K562 (cell line): ENCODE data around the gene NHS. TPM values are rescaled to one million over a fixed set of nuclear protein-coding genes. Genes with fewer than 3 reads are reported as not detected.

ENCODE experiments used
- ATAC-seq: fragments of 200-7000 bp; cut with Tn5 transposase; 3 replicates; pipeline ENCODE4 v1.9.1; 2020; ENCODE audit warnings: moderate library complexity
- BruUV-seq: library from RNA; stranded (reverse); fragments of 400-500 nt; replicated peaks from 2 replicates; lab custom pipeline; 2021; lab: Mats Ljungman, UMichigan
- CTCF ChIA-PET: fragments of 300-600 bp; formaldehyde crosslinking; extraction: SDS; loops from one replicate; lab custom pipeline; 2021; ENCODE audit warnings: low intra/inter-chr PET ratio; lab: Yijun Ruan, JAX
- POLR2A ChIA-PET: fragments of 300-600, 350-650 bp; sonication (Branson Sonifier 250); formaldehyde crosslinking; extraction: SDS; loops from one replicate; lab custom pipeline; 2021; ENCODE audit warnings: antibody characterized with exemption, inconsistent platforms; lab: Yijun Ruan, JAX
- DNase-seq, 4 experiments: peaks; one replicate each; pipeline versions ENCODE4 v3.0.0 to v3.0.0-alpha.2; 2011 to 2018; ENCODE audit warnings: low spot score in 3 of 4, mixed read lengths in 3 of 4; ENCODE audit errors: extremely low read depth in 1 of 4
- FAIRE-seq: peaks from 2 replicates; lab custom pipeline; 2011; peaks lifted over from hg19 to GRCh38; lab: Jason Lieb, UNC
- H2AFZ ChIP-seq: 2 replicates; pipeline ENCODE4 v1.6.0; 2011; ENCODE audit warnings: low read depth, low read length, control low read depth, inconsistent platforms
- H3K27ac ChIP-seq: fragments of 200-600 bp; 3 replicates; pipeline ENCODE4 v1.8.0; 2011; ENCODE audit warnings: low read depth, mild to moderate bottlenecking, control low read depth, inconsistent platforms, low read length, moderate library complexity, mixed read lengths; ENCODE audit errors: extremely low read depth
- H3K27me3 ChIP-seq, 2 experiments: fragments of 300-600 bp in 1 of 2; 2 replicates in 1 of 2; 3 replicates in 1 of 2; pipeline versions ENCODE4 v1.6.0 to v1.8.0; 2011; ENCODE audit warnings: inconsistent platforms in 2 of 2, low read length in 2 of 2, mild to moderate bottlenecking in 1 of 2, mixed read lengths in 1 of 2, moderate library complexity in 1 of 2; ENCODE audit not compliant: control insufficient read depth in 2 of 2, insufficient read depth in 2 of 2
- H3K36me3 ChIP-seq: fragments of 300-600 bp; 3 replicates; pipeline ENCODE4 v1.8.0; 2011; ENCODE audit warnings: mild to moderate bottlenecking, low read length, inconsistent platforms; ENCODE audit not compliant: control insufficient read depth, insufficient read depth
- H3K4me1 ChIP-seq, 2 experiments: fragments of 200-600 bp in 1 of 2; replicated peaks in 1 of 2; 2 replicates in 1 of 2; 3 replicates in 1 of 2; pipeline versions ENCODE4 v1.5.1 to v1.8.0; 2011; ENCODE audit warnings: inconsistent platforms in 2 of 2, low read length in 2 of 2, mild to moderate bottlenecking in 1 of 2, mixed read lengths in 1 of 2, moderate library complexity in 1 of 2; ENCODE audit not compliant: control insufficient read depth in 2 of 2, insufficient read depth in 2 of 2
- H3K4me2 ChIP-seq: 2 replicates; pipeline ENCODE4 v1.6.1; 2011; ENCODE audit warnings: low read length, control low read depth, inconsistent platforms, mixed read lengths; ENCODE audit not compliant: insufficient read depth
- H3K4me3 ChIP-seq: fragments of 200-600 bp; sonication (generic), shearing (Covaris generic); 2 replicates; pipeline ENCODE4 v1.5.1; 2016; ENCODE audit warnings: control low read depth, inconsistent platforms
- H3K79me2 ChIP-seq: fragments of 200-600 bp; 3 replicates; pipeline ENCODE4 v1.8.0; 2011; ENCODE audit warnings: low read length, inconsistent platforms; ENCODE audit not compliant: control insufficient read depth, insufficient read depth
- H3K9ac ChIP-seq, 2 experiments: 2 replicates each; pipeline versions ENCODE4 v1.6.0 to v1.6.1; 2011; ENCODE audit warnings: low read depth in 2 of 2, low read length in 2 of 2, control low read depth in 1 of 2, inconsistent platforms in 1 of 2, mild to moderate bottlenecking in 1 of 2, mixed read lengths in 1 of 2; ENCODE audit not compliant: insufficient read depth in 1 of 2
- H3K9me1 ChIP-seq: one replicate; pipeline ENCODE4 v1.6.0; 2011; ENCODE audit warnings: inconsistent platforms, mild to moderate bottlenecking, low read length, moderate library complexity; ENCODE audit not compliant: control insufficient read depth, insufficient read depth
- H3K9me3 ChIP-seq: replicated peaks from 2 replicates; pipeline ENCODE4 v1.5.1; 2011; ENCODE audit warnings: low read depth, low read length, inconsistent platforms; ENCODE audit not compliant: control insufficient read depth, insufficient read depth
- H4K20me1 ChIP-seq: replicated peaks from 2 replicates; pipeline ENCODE4 v1.6.1; 2011; ENCODE audit warnings: low read length, inconsistent platforms, mixed read lengths; ENCODE audit not compliant: control insufficient read depth, insufficient read depth
- ARID1B ChIP-seq: fragments of 450-650 bp; IDR thresholded peaks from 2 replicates; pipeline ENCODE4 v1.6.1; 2016; ENCODE audit warnings: antibody characterized with exemption, mild to moderate bottlenecking, inconsistent platforms
- EP400 ChIP-seq: fragments of 450-650 bp; IDR thresholded peaks from 2 replicates; pipeline ENCODE4 v1.6.1; 2017; ENCODE audit warnings: antibody characterized with exemption, mild to moderate bottlenecking, moderate library complexity
- MBD2 ChIP-seq: sonication (generic); IDR thresholded peaks from 2 replicates; pipeline ENCODE4 v1.6.1; 2016; ENCODE audit warnings: low read depth, borderline replicate concordance
- PYGO2 ChIP-seq: fragments of 450-650 bp; IDR thresholded peaks from 2 replicates; pipeline ENCODE4 v1.6.1; 2016; ENCODE audit warnings: mild to moderate bottlenecking, missing genetic modification characterization, moderate library complexity, missing compliant biosample characterization
- SIN3B ChIP-seq: fragments of 450-650 bp; IDR thresholded peaks from 2 replicates; pipeline ENCODE4 v1.6.1; 2017; ENCODE audit warnings: low read depth, mild to moderate bottlenecking, moderate library complexity
- SLC30A9 ChIP-seq: fragments of 250-450 bp; sonication (Bioruptor Pico); IDR thresholded peaks from 2 replicates; pipeline ENCODE4 v1.8.0; 2022; ENCODE audit warnings: mild to moderate bottlenecking, moderate library complexity
- ZBTB40 ChIP-seq, 2 experiments: fragments of 450-650 bp in 1 of 2; sonication (generic) in 1 of 2; formaldehyde crosslinking in 1 of 2; IDR thresholded peaks; 2 replicates each; pipeline versions ENCODE4 v1.7.1 to v1.9.0; 2016 to 2022; ENCODE audit warnings: inconsistent platforms in 1 of 2, mild to moderate bottlenecking in 1 of 2, missing genetic modification reagents in 1 of 2
- ZNF224 ChIP-seq: sonication (generic); formaldehyde crosslinking; IDR thresholded peaks from 2 replicates; pipeline ENCODE4 v1.8.0; 2022; ENCODE audit warnings: mild to moderate bottlenecking, missing genetic modification reagents
- ZNF436 ChIP-seq: fragments of 250-450, 450-650 bp; sonication (Bioruptor Pico); formaldehyde crosslinking; IDR thresholded peaks from 2 replicates; pipeline ENCODE4 v1.7.0; 2020; ENCODE audit warnings: mild to moderate bottlenecking
- ZNF655 ChIP-seq: fragments of 250-450 bp; sonication (Bioruptor Pico); IDR thresholded peaks from 2 replicates; pipeline ENCODE4 v1.5.0; 2021
- ZSCAN29 ChIP-seq: fragments of 450-650 bp; IDR thresholded peaks from 2 replicates; pipeline ENCODE4 v1.6.1; 2017
- WGBS: fragments of 100-300 bp; shearing (Covaris generic); methylation state at CpG from one replicate; pipeline ENCODE4 v1.1.6; 2016; ENCODE audit warnings: low coverage, mixed read lengths; ENCODE audit not compliant: insufficient coverage; ENCODE audit errors: missing lambda C conversion rate; 5-methylcytosine and 5-hydroxymethylcytosine counted together
- in situ Hi-C: fragments of 300-500 bp; cut with MboI; formaldehyde crosslinking; loops from 4 replicates; pipeline ENCODE4 v1.15.0; 2018; ENCODE audit warnings: inconsistent platforms, mixed read lengths
- intact Hi-C: fragments of 100-400 bp; cut with micrococcal nuclease; formaldehyde crosslinking; loops from 2 replicates; pipeline ENCODE4 v1.14.2; 2022
- polyA plus RNA-seq, 8 experiments: library from polyadenylated mRNA; depleted of rRNA in 4 of 8; stranded (reverse) in 5 of 8; unstranded in 3 of 8; fragments of >200 nt; fragmentation: Nextera tagmentation in 2 of 8; fragmentation: Illumina TruSeq in 1 of 8; extraction: Ambion mirVana in 2 of 8; extraction: Trizol in 1 of 8; gene quantifications; 2 replicates each; pipeline versions ENCODE4 v1.2.1 to v1.2.3, GENCODE V29; 2011 to 2014; ENCODE audit warnings: inconsistent platforms in 1 of 8, missing spikeins in 1 of 8
- total RNA-seq, 7 experiments: library from RNA; depleted of rRNA in 6 of 7; stranded (reverse); fragments of >200 nt in 6 of 7; fragmentation: Illumina TruSeq in 2 of 7; extraction: Trizol in 2 of 7; gene quantifications; 2 replicates each; pipeline versions ENCODE4 v1.2.1 to v1.2.3, GENCODE V29; 2011 to 2021; ENCODE audit warnings: low replicate concordance in 1 of 7

The NHS gene
- total and polyA plus RNA-seq, 9 of the 15 experiments (the other 6 are each of a cell fraction or from before 2014, with no cell fraction given), result 0.02 TPM; not detected in 8

DNA sequence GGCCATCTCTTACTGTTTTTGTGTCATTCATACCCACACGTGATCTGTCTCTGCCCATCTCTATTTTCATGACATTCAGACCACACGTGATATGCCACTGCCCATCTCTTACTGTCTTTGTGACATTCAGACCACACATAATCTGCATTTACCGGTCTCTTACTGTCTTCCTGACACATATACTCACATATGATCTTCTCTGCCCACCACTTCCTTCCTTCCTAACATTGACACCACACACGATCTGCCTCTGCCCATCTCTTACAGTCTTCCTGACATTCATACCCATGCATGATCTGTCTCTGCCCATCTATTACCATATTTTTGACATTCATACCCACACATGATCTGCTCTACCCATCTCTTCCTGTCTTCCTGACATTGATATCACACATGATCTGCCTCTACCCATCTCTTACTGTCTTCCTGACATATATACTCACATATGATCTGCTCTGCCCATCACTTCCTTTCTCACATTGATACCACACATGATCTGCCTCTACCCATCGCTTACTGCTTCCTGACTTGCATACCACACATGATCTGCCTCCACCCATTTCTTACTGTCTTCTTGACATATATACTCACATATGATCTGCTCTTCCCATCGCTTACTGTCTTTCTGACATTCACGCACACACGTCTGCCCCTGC, 398.3 kb downstream of the NHS start:
- ChIA-PET CTCF (no interaction called here), POLR2A (no interaction called here)
- Histone ChIP-seq H4K20me1 (no peaks in the 10 kb centered on the region; the same call in 1 of the 2 replicates), H3K36me3 (no peaks in the 10 kb centered on the region), H3K9me3 (no peaks in the 10 kb centered on the region), H3K9me1 (no peaks in the 10 kb centered on the region), H3K4me1 (no peaks in the 10 kb centered on the region), H3K27me3 (no peaks in the 10 kb centered on the region), H2AFZ (no peak overlapping the region), H3K4me2 (no peak overlapping the region), H3K4me3 (no peak overlapping the region), H3K27ac (no peak overlapping the region), H3K9ac (no peak overlapping the region), H3K79me2 (no peaks in the 10 kb centered on the region)
- DNase-seq, result no peak
- BruUV-seq, result no TSS peak
- no peak for ATAC-seq
- in situ Hi-C loops, result no loop called here
- intact Hi-C loops, result no loop called here
- 0% methylated on average over 8 of the region's 8 CpGs for WGBS
- FAIRE-seq, result no peak
- TF ChIP-seq PYGO2 (tag) (no peak), EP400 (no peak), ZSCAN29 (no peak), ZNF224 (CRISPR knock-in tag) (no peak), ZBTB40 (IDR thresholded peaks at IDR 0.05) (no peak), ZBTB40 (CRISPR knock-in tag; IDR thresholded peaks at IDR 0.05) (no peak), ARID1B (no peak), ZNF436 (CRISPR knock-in tag) (no peak), SIN3B (no peak), SLC30A9 (CRISPR knock-in tag) (no peak), MBD2 (no peak), ZNF655 (CRISPR knock-in tag) (no peak)
